HG03439 (cell line): ENCODE results near the gene DPP7.

Experiments
- ATAC-seq: cut with Tn5 transposase; IDR thresholded peaks from one replicate; pipeline ENCODE4 v1.9.1; 2021; ENCODE audit warnings: mild to moderate bottlenecking, moderate library complexity; ENCODE audit not compliant: unreplicated experiment

Gene DPP7

DNA sequence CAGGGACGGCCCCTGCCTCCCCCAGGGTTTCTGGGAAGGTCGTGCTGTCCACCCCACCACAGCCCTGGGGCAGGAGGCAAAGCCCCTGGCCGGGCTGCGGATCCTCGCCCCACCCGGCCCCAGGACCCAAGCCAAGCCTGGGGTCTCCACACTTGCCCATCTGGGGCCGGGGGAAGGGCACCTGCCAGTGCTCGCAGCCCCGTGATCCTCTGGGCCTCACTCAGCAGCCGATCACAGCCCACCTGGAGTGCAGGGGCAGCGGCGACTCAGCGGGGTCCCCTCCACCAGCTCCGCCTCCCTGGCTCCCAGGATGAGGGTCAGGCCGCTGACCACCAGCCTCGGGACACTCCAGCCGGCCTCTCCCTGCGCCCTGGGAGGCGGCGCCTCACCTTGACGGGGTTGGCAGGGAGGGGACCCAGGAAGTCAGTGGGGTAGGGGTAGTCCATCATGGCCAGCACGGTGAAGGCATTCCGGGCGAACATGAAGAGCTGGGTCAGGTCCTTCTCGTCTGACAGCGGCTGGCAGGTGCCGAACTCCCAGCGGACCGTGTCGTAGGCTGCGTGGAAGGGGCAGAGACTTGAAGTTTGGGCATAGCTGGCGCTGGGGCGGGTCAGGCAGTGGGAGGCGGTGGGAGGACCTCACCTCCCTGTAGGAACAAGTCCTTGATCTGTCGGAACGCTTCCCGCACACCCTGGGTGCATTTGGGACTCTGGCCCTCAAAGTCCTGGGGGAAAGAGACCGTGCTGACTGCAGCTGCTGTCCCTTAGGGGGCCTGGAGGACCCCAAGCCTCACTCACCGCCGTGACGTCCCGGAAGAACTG lies 1.8 kb downstream of the DPP7 start:
- no peak for ATAC-seq

DNA sequence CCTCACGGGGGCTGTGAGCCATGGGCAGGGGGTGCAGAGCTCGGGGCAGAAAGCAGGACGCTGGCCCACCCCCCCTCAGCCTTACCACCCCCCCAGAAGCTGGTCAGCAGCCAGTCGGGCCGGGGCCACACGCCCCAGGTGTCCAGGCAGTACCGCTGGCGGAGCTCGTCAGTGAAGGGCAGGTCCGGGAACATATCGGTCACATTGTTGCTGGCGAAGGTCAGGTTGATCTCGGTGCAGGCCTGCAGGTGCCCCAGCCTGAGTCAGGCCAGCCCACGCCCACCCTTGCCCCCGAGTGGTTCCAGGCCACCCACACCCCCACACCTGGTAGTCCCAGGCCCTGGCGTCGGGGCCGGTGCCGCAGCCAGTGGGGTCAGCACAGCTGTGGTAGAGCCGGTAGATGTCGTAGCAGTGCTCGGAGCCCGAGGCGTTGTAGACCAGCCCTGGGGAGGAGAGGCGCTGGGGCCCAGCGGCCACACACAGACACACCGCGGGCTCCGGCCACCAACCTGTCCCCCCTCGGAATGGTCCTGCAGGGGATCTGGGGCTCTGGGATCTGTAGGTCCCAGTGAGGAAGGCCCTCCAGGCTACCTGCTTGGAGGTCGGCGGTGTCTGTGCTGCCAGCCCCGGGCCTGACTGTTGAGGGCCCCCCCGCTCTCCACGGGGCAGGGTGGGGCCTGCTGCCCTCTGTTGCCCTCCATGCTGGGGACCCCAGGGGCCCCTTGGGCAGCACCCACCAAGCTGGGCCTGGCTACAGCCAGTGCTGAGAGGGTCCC lies 2.6 kb downstream of the DPP7 start:
- ATAC-seq = no peak

DNA sequence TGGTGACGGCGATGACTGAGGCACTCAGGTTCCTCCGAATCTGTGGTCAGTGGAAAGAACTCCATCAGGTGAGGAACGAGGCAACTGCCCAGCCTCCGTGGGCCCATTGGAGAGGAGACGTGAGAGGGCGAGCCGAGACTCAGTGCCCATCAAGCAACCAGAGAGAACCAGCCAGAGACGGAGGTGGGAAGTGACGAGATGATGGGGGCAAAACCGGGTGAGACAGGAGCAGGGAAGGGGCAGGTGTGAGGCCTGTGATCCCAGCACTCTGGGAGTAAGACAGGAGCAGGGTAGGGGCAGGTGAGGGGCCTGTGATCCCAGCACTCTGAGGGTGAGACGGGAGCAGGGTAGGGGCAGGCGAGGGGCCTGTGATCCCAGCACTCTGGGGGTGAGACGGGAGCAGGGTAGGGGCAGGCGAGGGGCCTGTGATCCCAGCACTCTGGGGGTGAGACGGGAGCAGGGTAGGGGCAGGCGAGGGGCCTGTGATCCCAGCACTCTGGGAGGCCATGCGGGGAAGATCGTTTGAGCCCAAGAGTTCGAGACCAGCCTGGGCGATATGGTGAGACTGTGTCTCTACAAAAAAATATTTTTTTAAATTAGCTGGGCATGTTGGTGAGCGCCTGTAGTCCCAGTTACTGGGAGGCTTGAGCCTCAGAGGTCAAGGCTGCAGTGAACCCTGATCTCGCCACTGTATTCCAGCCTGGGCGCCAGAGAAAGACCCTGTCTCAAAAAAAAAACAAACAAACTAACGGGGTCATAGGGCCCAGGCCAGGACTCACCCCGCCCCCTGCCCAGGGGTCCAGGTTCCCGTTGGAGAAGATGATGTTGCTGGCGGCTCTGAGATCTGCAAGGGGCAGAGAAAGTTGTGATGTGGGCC lies 3.4 kb downstream of the DPP7 start:
- ATAC-seq = no peak

DNA sequence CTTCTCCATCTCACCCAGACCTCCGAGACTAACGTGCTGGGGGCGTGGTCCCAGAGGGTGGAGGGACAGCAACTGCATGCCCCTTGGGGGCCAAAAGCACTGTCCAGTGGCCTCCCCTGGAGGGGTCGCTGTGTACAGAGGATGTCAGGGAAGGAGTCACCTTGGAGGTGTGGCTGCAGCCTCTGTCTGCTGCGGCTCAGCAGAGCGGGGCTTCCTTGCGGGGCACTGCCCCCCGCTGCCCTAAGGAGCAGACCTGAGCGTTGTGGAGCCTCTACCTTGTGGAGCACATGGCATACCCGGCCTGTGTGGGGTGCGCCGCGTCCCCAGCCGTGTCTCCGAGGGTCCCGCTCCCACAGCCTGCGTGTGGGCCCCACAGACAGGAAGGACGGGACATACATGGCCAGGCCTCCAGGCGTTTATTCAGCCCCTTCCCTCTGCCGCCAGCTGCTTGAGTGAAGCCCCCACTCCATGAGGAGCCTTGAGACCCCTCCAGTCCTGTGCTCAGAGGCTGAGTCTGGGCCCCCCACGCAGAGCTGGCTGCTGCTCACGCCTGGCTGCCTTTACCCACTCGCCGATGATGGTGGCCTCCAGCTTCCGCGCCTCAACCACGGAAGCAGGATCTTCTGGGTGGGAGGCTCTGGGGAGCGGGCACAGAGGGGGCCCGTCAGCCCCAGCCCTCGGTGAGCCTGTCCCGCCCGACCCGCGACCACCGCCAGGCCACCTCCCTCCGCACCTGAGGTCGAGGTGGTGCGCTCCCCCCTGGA lies 4.2 kb downstream of the DPP7 start:
- ATAC-seq = no peak

DNA sequence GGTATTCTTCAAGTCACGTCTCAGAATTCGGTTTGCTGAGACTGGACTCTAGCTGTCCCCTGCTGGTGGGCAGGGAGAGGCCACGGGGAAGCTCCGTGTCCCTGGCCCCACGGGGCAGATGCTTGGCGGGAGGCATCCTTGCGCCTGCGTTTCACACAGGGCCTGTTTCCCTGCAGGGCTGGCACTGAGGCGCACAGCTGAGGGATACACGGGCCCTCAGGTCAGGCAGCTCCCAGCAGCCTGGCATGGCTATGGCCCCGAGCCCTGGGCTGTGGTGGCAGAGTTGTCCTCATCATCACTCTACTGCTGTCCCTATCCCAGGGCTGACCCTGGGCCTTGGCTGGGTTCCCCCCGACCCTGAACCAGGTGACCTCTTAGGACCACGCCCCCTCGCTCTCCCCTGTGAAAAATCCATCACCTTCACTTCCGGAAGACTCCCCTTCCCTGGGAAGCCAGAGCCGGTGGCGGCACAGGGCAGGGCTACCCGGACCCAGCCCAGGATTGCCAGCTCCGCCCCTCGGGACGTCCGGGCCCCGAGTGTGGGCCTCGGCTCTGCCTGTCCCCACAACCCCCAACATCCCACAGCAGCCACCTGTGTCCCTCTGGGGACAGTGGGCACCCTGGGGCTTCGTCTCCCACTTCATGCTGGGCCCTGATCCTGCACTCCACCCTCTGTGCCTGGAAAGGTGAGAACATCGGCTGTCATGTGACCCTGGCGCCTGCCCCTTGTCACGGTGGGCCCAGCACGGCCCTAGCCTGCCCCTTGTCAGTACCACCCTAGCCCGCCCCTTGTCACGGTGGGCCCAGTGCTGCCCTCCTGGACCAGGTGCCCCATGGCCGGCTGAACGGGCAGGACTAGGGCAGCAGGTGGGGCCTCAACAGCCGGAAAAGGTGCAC lies 5.0 kb downstream of the DPP7 start:
- ATAC-seq = no peak

DNA sequence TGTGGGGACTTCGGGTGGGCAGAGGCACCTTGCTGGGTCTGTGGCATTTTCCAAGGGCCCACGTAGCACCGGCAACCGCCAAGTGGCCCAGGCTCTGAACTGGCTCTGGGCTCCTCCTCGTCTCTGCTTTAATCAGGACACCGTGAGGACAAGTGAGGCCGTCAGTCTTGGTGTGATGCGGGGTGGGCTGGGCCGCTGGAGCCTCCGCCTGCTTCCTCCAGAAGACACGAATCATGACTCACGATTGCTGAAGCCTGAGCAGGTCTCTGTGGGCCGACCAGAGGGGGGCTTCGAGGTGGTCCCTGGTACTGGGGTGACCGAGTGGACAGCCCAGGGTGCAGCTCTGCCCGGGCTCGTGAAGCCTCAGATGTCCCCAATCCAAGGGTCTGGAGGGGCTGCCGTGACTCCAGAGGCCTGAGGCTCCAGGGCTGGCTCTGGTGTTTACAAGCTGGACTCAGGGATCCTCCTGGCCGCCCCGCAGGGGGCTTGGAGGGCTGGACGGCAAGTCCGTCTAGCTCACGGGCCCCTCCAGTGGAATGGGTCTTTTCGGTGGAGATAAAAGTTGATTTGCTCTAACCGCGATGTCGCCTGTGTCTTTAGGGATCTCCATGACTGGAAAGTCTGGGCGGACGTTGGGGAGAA lies 5.8 kb downstream of the DPP7 start:
- no peak for ATAC-seq

DNA sequence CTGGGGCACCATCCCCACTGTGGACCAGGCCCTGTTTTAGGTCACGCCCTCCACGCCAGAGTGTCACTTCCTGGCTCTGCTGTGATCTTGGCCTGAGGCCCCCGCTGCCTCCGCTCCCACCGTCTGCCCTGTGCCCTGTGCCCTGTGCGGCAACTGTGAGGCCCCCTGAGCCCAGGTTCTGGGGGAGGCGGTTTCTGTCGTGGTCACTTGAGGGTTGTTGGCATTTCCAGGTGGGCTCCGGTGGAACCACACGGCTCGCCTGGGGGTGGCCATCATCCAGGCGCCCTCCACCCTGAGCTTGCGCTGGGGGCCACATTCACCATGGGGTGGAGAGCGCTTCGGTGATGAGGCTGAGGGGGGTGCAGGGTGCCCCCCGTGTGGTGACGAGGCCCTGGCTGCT lies 6.6 kb downstream of the DPP7 start:
- no peak for ATAC-seq

DNA sequence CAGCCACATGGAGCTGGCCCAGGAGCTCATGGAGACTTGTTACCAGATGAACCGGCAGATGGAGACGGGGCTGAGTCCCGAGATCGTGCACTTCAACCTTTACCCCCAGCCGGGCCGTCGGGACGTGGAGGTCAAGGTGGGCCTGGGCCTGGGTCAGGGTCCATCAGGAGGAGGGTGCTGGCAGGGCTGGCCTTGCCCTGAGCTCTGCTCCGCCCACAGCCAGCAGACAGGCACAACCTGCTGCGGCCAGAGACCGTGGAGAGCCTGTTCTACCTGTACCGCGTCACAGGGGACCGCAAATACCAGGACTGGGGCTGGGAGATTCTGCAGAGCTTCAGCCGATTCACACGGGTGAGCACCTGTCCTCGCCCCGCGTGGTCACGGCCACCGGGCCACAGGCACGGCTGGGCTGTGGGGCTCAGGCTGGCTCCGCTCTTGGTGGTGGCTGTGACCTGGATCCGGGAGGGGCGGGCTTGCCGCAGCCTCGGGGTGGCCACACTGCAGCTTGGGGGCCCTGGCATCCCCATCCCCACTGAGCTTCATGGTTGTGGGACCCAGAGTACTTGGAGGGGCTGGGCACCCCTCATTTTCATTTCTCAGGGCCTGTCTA lies 7.1 kb downstream of the DPP7 start:
- ATAC-seq = no peak

DNA sequence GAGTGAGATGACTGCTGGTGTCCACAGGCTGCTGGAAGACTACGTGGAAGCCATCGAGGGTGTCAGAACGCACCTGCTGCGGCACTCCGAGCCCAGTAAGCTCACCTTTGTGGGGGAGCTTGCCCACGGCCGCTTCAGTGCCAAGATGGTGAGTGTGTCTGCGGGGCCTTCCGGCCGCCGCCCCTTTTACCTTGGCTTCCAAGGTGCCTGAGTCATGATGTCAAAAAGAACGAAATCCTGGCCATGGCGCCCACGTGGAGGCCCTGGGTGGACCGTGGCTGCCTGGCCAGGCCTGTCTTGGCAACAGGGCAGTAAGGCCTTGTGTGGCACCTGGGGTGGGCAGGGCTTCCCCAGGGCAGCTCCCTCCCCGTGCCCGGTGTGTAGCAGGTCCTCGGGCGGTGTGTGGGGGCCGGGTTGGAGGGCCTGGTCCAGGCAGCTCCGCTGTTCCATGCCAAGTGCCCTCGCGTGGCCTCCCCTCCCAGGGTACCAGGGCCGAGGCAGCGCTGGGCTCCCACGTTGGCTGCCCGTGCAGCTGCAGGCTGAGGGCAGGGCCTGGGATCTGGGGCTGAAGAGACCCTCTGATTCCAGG lies 7.8 kb downstream of the DPP7 start:
- ATAC-seq = no peak

DNA sequence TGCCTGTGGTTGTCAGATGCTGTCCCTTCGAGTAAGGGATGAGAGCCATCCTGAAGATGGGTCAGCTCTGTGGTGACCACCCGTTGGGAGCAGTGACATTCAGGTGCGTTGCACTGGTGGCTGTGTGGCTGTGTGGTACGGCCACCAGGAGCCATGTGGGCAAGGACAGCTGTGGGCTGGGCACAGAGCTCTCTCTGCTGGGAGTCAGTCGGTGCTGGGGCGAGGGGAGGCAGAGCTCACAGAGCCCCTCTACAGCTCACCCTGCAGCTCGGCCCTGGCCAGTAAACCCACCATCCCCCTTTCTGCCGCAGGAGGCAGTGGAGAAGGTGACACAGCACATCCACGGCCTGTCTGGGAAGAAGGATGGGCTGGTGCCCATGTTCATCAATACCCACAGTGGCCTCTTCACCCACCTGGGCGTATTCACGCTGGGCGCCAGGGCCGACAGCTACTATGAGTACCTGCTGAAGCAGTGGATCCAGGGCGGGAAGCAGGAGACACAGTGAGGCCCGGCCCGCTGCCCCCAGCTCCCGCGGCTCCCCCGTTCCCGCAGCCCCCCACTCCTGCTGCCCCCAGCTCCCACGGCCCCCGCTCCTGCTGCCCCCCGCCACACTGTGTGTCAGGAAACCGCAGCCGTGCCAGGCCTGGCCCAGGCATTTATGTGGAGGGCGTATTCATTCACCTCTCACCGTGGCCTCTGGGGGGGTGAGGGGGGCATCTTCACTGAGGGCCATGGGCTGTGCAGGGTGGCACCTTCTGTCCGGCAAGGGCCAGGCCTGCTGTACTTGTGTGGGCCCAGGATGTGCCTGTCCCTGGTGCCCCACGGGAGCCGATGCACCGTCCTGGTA lies 8.5 kb downstream of the DPP7 start:
- ATAC-seq = no peak

DNA sequence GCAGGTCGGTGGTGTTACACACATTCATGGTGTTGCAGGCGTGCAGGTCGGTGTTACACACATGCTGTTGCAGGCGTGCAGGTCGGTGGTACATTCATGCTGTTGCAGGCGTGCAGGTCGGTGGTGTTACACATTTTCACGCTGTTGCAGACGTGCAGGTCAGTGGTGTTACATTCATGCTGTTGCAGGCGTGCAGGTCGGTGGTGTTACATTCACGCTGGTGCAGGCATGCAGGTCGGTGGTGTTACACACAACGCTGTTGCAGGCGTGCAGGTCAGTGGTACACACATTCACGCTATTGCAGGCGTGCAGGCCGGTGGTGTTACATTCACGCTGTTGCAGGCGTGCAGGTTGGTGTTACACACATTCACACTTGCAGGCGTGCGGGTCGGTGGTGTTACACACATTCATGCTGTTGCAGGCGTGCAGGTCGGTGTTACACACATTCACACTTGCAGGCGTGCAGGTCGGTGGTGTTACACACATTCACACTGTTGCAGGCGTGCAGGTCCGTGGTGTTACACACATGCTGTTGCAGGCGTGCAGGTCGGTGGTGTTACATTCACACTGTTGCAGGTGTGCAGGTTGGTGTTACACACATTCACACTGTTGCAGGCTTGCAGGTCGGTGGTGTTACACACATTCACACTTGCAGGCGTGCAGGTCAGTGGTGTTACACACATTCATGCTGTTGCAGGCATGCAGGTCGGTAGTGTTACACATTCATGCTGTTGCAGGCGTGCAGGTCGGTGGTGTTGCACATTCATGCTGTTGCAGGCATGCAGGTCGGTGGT lies 11.1 kb downstream of the DPP7 start:
- ATAC-seq = no peak

DNA sequence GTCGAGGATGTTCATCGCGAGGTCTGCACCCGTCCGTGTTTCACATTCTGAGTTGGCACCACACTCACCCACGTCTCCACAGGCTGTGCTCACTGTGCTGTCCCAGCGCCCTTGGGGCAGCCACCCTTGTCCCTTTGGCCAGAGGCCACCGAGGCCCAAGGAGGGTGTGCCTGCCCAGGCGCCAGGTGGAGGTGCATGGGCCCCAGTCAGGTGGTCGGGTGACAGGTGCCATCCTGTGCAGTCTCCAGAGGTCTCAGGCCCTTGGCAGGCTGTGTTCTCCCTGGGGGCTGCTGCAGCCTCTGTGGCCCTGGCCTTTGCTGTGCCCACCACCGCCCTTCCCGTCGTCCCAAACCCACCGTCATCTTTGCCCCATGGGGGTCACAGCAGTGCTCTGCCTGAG lies 15.3 kb downstream of the DPP7 start:
- ATAC-seq = no peak

DNA sequence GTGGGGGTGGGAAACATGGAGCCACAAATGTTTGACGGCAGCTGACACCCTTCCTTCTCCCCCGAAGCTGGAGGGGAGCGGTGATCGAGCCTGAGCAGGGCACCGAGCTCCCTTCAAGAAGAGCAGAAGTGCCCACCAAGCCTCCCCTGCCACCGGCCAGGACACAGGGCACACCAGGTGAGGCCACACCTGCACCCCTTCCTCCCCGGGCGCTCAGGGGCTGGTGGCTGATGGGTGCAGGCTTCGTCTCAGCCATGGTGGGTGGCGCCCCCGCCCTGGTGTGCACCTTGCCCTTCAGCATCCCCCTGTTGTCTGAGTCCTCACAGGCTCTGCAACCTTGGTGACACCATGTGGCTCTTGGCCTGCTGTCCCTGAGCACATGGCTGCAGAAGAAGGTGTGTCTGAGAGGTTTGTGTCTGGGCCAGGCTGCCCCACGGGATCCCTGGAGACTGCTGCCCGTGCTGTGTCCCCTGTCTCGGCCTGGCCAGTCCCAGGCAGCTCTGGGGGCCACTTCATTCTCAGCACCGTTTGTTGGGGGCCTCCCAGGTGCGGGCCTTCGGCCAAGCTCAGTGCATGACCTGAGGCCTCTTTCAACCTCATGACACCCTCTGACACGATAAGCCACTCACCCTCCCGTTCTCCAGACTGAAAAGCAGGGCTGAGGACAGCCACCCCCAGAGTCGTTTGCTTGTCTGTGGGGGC lies 16.6 kb downstream of the DPP7 start:
- ATAC-seq = no peak

DNA sequence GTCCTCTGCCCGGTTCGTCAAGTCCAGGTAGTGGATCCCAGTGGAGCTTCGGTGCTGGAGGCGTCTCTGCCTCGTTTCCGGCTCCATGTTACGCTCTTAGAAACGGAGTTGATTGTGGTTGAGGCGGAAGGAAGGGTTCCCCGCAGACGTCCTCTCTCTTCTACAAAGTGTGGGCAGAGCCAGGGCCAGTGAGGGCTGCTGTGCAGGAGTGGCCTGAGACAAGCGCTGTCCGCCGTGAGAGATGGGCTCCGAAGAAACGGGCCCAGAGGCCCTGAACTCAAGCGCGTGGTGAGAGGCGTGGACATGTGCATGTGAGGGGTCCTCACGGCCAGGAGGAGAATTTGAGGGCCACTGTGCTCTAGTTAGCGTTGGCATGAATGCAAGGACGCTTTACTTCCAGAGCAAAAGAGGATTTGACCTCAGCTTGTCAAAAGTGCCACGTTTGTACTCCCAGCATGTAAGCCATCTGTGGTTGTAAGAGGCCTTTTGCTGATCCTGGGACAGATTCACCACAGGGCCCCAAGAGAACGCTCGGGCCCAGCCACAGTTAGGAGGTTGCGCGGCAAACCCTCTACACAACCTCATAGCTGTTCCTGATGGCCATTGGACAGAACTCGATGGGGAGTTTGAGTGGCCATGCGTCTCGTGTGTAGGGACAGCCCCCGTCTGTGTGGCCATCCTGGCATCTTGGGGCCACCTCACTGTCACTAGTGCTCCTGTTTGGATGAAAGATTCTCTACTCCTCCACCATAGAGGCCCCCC lies 17.6 kb downstream of the DPP7 start:
- no peak for ATAC-seq
